ES-I3 (cell line): ENCODE data around the gene GBX2.
A peak's percentile ranks its signal among the peaks of the same experiment; 100 is the strongest.
"Not testable (repeated sequence)": the region's sequence is repeated elsewhere in the genome, so short reads cannot be mapped to it uniquely, and the experiment has no call there.

Experiments
- H3K36me3 ChIP-seq: 2 replicates; pipeline ENCODE4 v1.6.1; 2013; ENCODE audit warnings: mild to moderate bottlenecking, low read length, control low read depth, moderate library complexity; ENCODE audit not compliant: insufficient read depth
- H3K4me1 ChIP-seq: 2 replicates; pipeline ENCODE4 v1.6.1; 2013; ENCODE audit warnings: mild to moderate bottlenecking, control low read depth, low read length; ENCODE audit not compliant: insufficient read depth
- H3K9ac ChIP-seq: 2 replicates; pipeline ENCODE4 v1.6.1; 2013; ENCODE audit warnings: low read depth, mild to moderate bottlenecking, low read length, moderate library complexity
- H3K9me3 ChIP-seq: 2 replicates; pipeline ENCODE4 v1.6.1; 2013; ENCODE audit warnings: mild to moderate bottlenecking, low read length, moderate library complexity; ENCODE audit not compliant: control insufficient read depth, insufficient read depth

Gene GBX2

DNA sequence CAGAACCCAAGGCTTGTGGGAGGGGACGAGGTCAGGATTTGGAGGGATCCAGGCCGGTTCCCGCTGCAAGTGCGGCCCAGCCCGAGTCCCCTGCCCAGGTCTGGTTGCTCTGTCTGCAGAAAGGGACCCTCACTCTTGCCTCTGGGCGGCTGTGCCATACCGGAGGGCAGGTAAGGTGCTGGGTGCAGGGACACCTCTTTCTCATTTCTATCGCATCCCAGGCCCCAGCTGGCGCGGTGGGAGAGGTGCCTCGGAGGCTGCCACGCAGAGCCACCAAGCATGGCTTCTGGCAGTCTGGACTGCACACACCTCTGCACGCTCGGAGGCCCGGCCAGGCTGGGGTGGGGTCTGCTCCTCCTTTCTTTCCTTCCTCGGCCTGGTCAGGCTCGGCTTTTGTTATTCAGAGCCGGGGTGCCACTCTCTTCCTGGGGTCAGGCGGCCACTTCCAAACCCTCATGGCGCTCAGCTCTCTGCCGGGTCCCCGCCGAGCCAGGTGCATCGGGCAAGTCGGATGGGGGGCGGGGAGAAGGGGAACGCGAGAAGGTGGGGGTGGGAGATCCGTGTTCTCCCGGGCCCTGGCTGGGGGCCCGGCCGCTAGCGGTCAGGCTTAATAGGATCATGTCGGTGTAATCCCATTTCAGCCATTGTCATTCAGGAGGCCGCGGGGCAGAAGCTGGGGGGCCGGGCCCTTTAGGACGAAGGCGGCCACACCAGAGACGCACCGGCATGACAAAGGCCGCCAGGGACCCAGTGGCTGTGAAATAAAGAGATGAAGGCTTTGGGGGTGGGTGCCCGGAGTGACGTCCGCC lies 9.0 kb downstream of the GBX2 start:
- no peaks in the 10 kb centered on the region for H3K9me3 ChIP-seq
- H3K4me1 ChIP-seq, result peaks cover 24% of the 10 kb centered on the region
- peak overlapping the region; percentile 19; the same call in 1 of the 2 replicates for H3K9ac ChIP-seq
- no peaks in the 10 kb centered on the region for H3K36me3 ChIP-seq

DNA sequence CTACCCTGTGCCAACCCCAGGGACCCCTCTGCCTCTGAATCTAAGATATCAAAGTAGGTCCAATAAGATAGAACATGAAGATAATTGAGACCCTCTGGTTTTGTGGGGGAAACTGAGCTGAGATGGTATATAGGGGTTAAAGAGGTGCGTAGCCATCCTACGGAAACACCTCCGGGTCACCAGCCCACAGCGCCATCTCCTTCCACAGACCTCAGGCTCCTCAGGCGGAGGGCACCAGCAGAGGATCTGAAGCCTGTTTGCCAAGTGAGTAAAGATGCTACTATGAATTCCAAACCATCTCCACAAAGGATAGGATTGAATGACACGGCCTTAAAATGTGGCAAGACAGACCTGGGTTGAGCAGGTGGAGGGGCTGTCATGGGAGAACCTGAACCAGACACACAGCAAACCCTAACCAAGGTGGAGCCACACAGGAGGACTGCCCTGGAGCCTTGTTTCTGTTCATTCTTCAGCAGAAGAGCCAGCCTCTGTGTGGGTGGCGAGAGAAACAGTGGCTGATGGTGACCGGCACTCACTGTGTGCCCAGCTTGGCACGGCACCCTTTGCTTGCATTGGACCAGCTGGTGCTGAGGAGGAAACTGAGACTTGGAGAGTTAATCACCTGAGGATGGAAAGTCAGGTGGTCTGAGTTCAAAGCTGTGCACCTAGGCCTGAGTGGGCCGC lies 10.2 kb downstream of the GBX2 start:
- no peak overlapping the region for H3K9ac ChIP-seq
- peaks cover 24% of the 10 kb centered on the region for H3K4me1 ChIP-seq
- H3K9me3 ChIP-seq, result no peaks in the 10 kb centered on the region
- no peaks in the 10 kb centered on the region for H3K36me3 ChIP-seq

DNA sequence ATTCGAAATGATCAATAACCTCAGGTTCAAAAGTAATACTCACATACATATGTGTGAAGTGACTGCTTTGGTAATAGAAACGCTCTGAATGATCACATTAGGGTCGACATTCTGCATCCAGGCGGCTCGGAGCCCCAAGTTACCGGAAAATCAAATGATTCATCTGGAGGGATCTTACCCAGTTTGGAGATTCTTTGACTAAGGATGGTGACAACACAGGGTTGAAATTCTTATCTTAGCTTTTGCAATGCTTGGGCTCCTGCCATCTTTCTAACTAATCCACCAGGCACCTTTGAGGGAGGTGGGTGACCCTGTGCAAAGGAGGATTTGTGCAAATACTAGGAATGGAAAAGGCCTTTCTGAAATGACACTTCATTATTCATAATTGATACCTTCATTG lies 10.8 kb downstream of the GBX2 start:
- peaks cover 23% of the 10 kb centered on the region for H3K4me1 ChIP-seq
- H3K36me3 ChIP-seq, result no peaks in the 10 kb centered on the region
- H3K9ac ChIP-seq, result no peak overlapping the region
- no peaks in the 10 kb centered on the region; the same call in 1 of the 2 replicates for H3K9me3 ChIP-seq

DNA sequence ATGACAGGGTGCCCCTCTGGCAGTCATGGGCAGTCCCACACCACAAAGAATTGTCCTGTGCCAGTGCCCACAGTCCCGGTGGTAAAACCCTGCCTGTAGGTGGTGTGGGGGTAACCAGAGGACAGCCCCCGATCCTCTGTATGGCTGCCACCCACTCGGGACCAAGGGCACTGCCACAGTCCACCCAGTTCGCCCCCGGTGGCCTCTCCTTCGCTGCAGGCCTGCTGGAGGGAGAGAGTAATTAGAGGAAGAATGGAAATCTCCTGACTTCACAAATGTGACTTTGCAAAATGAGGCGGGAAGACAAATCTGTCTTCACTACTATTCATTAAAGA lies 11.4 kb downstream of the GBX2 start:
- H3K9me3 ChIP-seq, result no peaks in the 10 kb centered on the region; the same call in 1 of the 2 replicates
- peaks cover 18% of the 10 kb centered on the region for H3K4me1 ChIP-seq
- H3K9ac ChIP-seq, result no peak overlapping the region
- H3K36me3 ChIP-seq, result no peaks in the 10 kb centered on the region

DNA sequence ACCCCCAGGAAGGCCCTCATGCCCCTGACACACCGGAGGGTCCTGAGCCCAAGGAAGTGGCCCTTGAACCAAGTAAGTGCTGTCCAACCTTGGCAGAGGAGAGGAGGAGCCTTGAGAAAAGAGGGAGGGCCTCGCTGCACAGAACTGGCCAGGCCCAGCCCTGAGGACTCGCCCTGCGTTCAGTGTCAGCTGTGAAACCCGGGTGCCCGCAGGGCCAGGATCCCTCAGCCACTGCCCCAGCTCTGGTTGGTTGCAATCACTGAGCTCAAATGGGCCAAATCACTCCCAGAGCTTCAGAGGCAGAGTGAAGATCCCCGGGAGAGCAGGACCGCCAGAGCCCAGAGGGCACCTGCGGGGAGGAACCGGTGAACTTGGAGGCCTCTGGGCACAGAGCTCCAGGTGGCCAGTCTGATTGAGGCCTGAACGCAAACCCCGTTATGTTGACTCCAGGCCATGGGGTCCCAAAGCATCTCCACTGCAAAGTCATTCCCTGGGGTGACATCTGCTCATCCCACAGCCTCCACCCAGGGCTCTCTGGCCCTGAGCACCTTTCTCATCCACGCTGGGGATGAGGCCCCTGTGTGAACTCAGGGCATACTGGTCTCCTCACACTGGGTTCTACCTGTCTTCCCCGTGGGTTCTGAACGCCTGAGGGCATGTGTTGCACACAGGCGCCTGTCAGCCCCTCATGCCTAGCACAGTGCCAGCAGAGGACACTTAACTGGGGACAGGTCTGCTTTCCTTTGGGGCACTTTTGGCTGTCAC lies 11.9 kb downstream of the GBX2 start:
- H3K9me3 ChIP-seq, result no peaks in the 10 kb centered on the region; the same call in 1 of the 2 replicates
- H3K9ac ChIP-seq, result no peak overlapping the region
- peaks cover 12% of the 10 kb centered on the region for H3K4me1 ChIP-seq
- no peaks in the 10 kb centered on the region for H3K36me3 ChIP-seq

DNA sequence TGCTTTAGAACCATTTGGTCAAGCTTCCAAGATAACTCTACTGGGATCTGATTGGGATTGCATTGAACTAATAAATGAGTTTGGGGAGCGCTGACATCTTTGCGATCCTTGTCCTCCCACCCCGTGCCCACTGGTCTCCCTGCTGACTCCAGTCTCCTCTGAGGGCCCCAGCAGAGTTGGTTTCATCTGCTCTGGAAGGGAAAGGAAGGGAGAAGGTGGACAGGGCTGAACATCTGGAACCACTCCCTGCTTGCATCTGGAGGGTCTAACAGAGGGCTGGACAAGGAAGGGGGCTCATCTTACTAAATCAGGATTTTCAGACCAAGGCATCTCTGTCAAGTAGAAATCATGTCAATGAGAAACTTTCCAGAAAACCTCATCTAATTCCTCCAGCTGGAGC lies 12.8 kb downstream of the GBX2 start:
- no peak overlapping the region for H3K9ac ChIP-seq
- peaks cover 9% of the 10 kb centered on the region for H3K4me1 ChIP-seq
- H3K9me3 ChIP-seq, result no peaks in the 10 kb centered on the region; the same call in 1 of the 2 replicates
- no peaks in the 10 kb centered on the region for H3K36me3 ChIP-seq

DNA sequence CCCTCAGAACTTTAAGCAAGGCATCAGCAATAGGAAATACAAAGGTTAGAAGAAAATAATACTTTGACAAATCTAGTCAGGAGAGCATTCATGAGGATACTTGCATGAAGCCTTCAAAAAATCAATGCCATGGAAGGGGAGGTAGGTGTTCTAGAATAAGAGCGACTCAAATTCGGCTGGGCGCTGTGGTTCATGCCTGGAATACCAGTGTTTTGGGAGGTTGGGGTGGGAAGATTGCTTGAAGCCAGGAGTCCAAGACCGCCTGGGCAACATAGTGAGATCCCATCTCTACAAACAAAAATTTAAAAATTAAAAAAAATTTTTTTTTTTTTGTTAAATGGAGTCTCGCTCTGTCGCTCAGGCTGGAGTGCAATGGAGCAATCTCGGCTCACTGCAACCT lies 21.8 kb downstream of the GBX2 start:
- H3K9ac ChIP-seq, result no peak overlapping the region
- peaks cover 4% of the 10 kb centered on the region for H3K4me1 ChIP-seq
- H3K9me3 ChIP-seq, result no peaks in the 10 kb centered on the region
- H3K36me3 ChIP-seq, result no peaks in the 10 kb centered on the region

DNA sequence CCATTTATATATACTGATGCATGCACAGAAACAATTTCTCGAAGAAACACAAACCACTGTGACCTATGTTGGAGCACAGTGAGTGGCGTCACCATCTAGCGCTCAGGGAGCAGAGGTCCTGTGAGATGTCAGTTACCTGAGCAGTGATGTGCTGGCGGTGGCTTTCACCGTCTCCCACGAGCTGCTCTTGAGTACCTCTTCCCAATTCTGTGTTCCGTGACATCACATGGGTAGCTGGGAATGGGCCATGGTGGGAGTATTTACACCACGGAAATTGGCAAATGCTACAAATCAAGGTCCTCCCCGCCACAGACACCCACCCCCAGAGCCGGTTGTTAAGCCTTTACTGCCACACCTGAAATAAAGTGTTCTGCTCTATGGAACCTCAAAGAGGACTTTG lies 24.4 kb downstream of the GBX2 start:
- H3K4me1 ChIP-seq, result peaks cover 4% of the 10 kb centered on the region
- H3K36me3 ChIP-seq, result no peaks in the 10 kb centered on the region
- H3K9me3 ChIP-seq, result no peaks in the 10 kb centered on the region
- no peak overlapping the region for H3K9ac ChIP-seq

DNA sequence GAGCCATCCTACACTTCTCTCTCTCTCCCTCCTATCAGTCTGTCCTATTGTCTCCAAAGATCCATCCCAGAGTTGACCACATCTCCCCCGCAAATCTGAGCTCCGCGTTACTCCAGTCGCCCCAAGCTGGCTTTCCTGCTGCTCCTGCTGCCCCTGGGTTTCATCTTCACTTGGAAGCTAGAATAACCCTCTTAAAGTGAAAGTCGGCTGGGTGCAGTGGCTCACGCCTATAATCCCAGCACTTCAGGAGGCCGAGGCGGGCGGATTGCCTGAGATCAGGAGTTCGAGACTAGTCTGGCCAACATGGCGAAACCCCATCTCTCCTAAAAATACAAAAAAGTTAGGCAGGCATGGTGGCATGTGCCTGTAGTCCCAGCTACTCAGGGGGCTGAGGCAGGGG lies 26.6 kb downstream of the GBX2 start:
- not testable (repeated sequence) for H3K9ac ChIP-seq, H3K4me1 ChIP-seq, H3K9me3 ChIP-seq, H3K36me3 ChIP-seq

DNA sequence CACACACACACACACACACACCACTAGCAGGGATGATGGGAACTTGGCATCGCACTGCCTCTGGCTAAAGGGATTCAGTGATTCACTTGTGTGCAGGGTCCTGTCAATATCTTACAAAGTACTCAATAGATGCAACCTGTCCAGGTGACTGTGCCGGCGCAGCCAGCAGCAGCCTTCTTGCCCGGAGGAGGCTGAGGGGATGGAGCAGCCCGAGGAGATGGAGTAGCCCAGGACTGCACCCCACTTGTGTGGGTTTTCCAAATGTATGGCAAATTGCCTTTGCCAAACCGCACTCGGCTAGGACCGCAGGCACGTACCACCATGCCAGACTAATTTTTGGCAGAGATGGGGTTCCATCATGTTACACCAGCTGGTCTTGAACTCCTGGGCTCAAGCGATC lies 31.1 kb downstream of the GBX2 start:
- Histone ChIP-seq H3K9me3 (no peaks in the 10 kb centered on the region), H3K4me1 (no peaks in the 10 kb centered on the region), H3K36me3 (no peaks in the 10 kb centered on the region), H3K9ac (no peak overlapping the region)

DNA sequence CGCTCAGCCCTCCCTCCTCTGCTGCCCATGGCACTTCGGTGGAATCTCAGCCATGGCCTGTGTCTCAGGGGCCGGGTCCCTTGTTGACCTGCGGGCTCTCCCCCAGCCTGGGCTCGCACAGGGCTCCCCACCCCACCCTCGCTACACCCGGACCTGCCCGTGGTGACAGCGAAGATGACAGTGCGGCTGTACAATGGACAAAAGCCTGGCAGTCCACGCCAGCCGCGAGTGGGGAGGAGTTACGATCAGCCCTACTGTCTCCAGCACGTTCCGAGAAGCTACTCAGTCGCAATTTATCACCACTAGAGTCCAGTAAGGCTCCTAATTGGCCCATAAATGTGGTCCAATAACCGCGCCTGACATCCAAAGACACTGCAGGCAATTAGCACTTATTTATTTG lies 31.6 kb downstream of the GBX2 start:
- H3K9ac ChIP-seq, result no peak overlapping the region
- no peaks in the 10 kb centered on the region for H3K36me3 ChIP-seq
- no peaks in the 10 kb centered on the region for H3K9me3 ChIP-seq
- no peaks in the 10 kb centered on the region for H3K4me1 ChIP-seq

DNA sequence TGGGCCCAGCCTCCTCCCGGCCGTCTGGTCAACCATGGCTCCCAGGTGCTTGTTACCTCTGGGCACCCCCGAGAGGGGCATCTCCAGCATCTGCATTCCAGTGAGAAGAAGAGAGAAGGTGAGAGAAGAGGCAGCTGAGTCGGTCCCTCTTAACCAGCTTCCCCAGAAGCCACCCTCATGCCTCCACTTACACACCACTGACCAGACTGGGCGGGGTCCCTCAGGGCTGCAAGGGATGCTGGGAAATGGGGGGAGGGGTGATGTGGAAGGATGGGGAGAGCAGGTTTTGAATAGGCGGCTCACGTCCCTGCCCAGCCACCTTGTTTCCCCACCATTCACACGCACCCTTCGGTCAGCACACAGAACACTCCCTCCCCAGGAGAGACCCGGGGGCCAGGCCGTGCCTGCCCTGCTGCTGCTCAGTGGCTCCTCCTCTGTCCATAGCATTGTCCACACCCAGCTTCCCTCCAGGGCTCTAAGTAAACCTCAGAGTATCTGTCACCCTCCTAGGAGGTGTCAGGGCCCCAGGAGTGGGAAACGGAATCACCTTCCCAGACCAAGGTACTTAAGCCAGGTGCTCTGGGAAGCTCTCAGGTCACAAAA lies 34.7 kb downstream of the GBX2 start:
- Histone ChIP-seq H3K36me3 (no peaks in the 10 kb centered on the region), H3K9me3 (no peaks in the 10 kb centered on the region), H3K9ac (no peak overlapping the region), H3K4me1 (no peaks in the 10 kb centered on the region)

DNA sequence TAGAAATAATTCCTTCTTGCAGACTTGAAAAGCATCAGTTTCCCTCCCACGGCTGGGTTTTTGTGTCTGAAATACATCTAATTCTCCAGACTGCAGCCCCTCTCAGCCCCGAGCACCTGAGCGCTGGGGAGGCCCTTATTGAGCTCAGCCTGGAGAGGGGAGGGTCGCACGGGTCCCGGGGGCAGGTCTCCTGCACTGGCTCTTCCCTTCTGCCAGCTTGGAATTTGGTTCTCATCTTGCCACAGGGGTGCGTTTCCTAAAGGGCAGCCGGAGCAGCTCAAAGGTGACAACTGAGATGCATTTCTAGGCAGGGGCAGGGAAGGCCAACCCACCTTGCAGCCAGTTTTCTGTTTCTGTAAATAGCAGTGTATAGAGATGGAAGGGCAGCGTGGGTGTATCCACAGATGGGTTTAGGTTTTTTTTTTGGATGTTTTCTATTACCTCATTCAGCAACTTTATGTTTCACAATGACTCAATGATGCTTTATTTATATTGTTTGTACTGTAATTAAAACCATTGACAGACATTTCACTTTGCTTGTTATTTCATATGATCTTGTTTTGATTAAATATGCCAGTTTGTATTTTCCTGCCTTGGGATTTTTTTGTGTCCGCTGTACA lies 37.0 kb downstream of the GBX2 start:
- Histone ChIP-seq H3K9ac (no peak overlapping the region), H3K9me3 (no peaks in the 10 kb centered on the region), H3K36me3 (no peaks in the 10 kb centered on the region), H3K4me1 (peaks cover 7% of the 10 kb centered on the region)

DNA sequence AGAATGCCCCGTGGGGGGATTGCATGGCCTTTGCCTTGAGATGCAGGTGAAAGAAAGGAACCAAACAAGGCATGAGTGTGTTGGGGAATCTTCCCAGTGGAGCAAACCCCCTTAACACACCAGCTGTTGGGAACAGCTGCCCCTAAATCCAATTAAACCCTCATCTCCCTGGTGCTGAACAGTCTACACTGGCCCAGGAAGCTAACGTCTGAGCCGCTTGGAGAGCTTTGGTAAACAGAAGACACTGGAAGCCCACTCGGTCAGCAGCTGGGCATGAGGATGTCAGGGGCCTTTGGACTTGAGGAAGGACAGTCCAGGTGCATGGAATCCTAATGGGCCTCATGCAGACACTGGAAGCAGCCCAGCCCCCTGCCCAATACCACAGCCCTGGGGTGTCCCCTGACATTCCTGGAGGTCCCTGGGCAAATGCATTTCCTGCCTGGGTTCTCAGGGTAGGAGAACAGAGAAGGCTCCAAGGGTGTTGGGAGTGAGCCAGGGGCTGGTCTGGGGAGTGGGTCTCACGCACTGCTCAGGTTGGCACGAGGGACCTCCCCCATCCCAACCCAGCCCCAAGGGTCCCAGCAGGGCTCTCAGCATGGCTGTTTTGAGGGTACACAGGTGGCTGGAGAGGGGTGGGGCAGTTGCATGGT lies 37.7 kb downstream of the GBX2 start:
- H3K36me3 ChIP-seq, result no peaks in the 10 kb centered on the region
- peaks cover 7% of the 10 kb centered on the region for H3K4me1 ChIP-seq
- H3K9me3 ChIP-seq, result no peaks in the 10 kb centered on the region
- H3K9ac ChIP-seq, result no peak overlapping the region
